HUES64 (cell line): ENCODE results near the gene IL1RAPL1.

ENCODE experiments used
- H3K27ac ChIP-seq: 2 replicates; pipeline ENCODE4 v1.7.0; 2013; ENCODE audit warnings: low read depth, low read length, inconsistent platforms
- H3K27me3 ChIP-seq: 2 replicates; pipeline ENCODE4 v1.6.1; 2013; ENCODE audit warnings: mild to moderate bottlenecking, low read length; ENCODE audit not compliant: insufficient read depth
- H3K36me3 ChIP-seq: 2 replicates; pipeline ENCODE4 v1.6.1; 2013; ENCODE audit warnings: mild to moderate bottlenecking, low read length; ENCODE audit not compliant: insufficient read depth
- H3K4me1 ChIP-seq: 2 replicates; pipeline ENCODE4 v1.6.1; 2013; ENCODE audit warnings: mild to moderate bottlenecking, low read length, moderate library complexity; ENCODE audit not compliant: insufficient read depth
- H3K4me3 ChIP-seq: 2 replicates; pipeline ENCODE4 v1.5.1; 2013; ENCODE audit warnings: mild to moderate bottlenecking, low read length, moderate library complexity
- H3K9ac ChIP-seq: 2 replicates; pipeline ENCODE4 v1.6.1; 2013; ENCODE audit warnings: mild to moderate bottlenecking, low read depth, low read length
- H3K9me3 ChIP-seq: 2 replicates; pipeline ENCODE4 v1.6.1; 2013; ENCODE audit warnings: low read depth, low read length; ENCODE audit not compliant: insufficient read depth
- WGBS: fragments of 150-250, 120-280 bp; methylation state at CpG from one replicate; pipeline ENCODE4 v1.1.7; 2013; ENCODE audit warnings: missing lambda C conversion rate; 5-methylcytosine and 5-hydroxymethylcytosine counted together

Gene IL1RAPL1

GRCh38 chrX:29506729-29507128 lies 919.5 kb downstream of the IL1RAPL1 start:
- Histone ChIP-seq H3K9me3 (no peaks in the 10 kb centered on the region), H3K4me1 (no peaks in the 10 kb centered on the region), H3K27ac (no peak overlapping the region), H3K9ac (no peak overlapping the region), H3K4me3 (no peak overlapping the region), H3K36me3 (no peaks in the 10 kb centered on the region), H3K27me3 (no peaks in the 10 kb centered on the region)
- WGBS = 100% methylated on average over 1 of the region's 1 CpG

- no peak overlapping the region for H3K4me3 ChIP-seq
Observed at GRCh38 chrX:29518100-29518499, 930.9 kb downstream of the IL1RAPL1 start.

GRCh38 chrX:29528281-29528680 lies 941.0 kb downstream of the IL1RAPL1 start:
- Histone ChIP-seq H3K4me3 (no peak overlapping the region), H3K27ac (no peak overlapping the region), H3K27me3 (no peaks in the 10 kb centered on the region), H3K9me3 (no peaks in the 10 kb centered on the region), H3K9ac (no peak overlapping the region), H3K36me3 (no peaks in the 10 kb centered on the region), H3K4me1 (no peaks in the 10 kb centered on the region)
- 95% methylated on average over 1 of the region's 1 CpG for WGBS

More at GRCh38 chrX:29518100-29518499, 930.9 kb downstream of the IL1RAPL1 start:
- no peaks in the 10 kb centered on the region for H3K9me3 ChIP-seq
- no peak overlapping the region for H3K27ac ChIP-seq
- H3K36me3 ChIP-seq = no peaks in the 10 kb centered on the region
- 95% methylated on average over 4 of the region's 4 CpGs for WGBS
- no peaks in the 10 kb centered on the region for H3K4me1 ChIP-seq
- no peaks in the 10 kb centered on the region for H3K27me3 ChIP-seq
- H3K9ac ChIP-seq = no peak overlapping the region

DNA sequence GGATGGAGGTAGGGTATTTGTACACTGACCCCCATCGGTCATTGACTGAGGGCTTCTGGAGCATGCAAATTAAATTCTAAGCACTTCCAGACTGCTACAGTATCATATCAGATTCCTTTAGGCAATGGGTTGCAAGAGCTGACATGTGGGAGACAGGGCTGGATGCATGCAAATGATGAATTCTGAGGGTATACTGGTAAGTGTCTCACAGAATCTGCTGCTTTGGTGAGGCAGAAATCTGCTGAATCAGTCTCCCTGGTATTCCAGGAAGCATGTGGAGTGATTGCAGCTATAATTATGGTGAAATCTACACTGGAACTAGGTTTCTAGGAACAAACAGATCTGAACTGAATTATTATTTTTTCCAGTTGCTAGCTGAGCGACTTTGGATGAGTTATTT lies 943.3 kb downstream of the IL1RAPL1 start:
- Histone ChIP-seq H3K4me1 (no peaks in the 10 kb centered on the region), H3K4me3 (no peak overlapping the region), H3K36me3 (no peaks in the 10 kb centered on the region), H3K27me3 (no peaks in the 10 kb centered on the region), H3K27ac (no peak overlapping the region), H3K9me3 (no peaks in the 10 kb centered on the region), H3K9ac (no peak overlapping the region)
- 100% methylated on average over 1 of the region's 2 CpGs for WGBS

- Histone ChIP-seq H3K4me1 (no peaks in the 10 kb centered on the region), H3K9ac (no peak overlapping the region), H3K9me3 (no peaks in the 10 kb centered on the region), H3K27me3 (no peaks in the 10 kb centered on the region), H3K36me3 (no peaks in the 10 kb centered on the region), H3K4me3 (no peak overlapping the region), H3K27ac (no peak overlapping the region)
- WGBS = 100% methylated on average over 4 of the region's 4 CpGs
Observed at GRCh38 chrX:29531336-29531735, 944.1 kb downstream of the IL1RAPL1 start.

GRCh38 chrX:29535212-29536162 lies 948.2 kb downstream of the IL1RAPL1 start:
- no peaks in the 10 kb centered on the region for H3K4me1 ChIP-seq
- H3K27me3 ChIP-seq = no peaks in the 10 kb centered on the region
- H3K9me3 ChIP-seq = no peaks in the 10 kb centered on the region
- no peak overlapping the region for H3K27ac ChIP-seq
- H3K4me3 ChIP-seq = no peak overlapping the region
- 78% methylated on average over 1 of the region's 1 CpG for WGBS
- H3K9ac ChIP-seq = no peak overlapping the region
- no peaks in the 10 kb centered on the region for H3K36me3 ChIP-seq

DNA sequence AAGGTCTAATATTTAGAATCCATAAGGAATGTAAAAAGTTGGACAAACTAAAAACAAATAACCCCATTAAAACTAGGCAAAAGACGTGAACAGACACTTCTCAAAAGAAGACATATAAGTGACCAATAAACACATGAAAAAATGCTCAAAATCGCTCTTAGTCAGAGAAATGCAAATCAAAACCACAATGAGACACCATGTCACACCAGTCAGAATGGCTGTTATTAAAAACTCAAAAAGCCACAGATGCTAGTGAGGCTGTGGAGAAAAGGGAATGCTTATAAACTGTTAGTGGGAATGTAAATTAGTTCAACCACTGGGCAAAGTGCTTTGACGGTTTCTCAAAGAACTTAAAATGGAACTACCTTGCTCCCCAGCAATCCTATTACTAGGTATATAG lies 953.8 kb downstream of the IL1RAPL1 start:
- Histone ChIP-seq H3K36me3 (no peaks in the 10 kb centered on the region), H3K4me1 (no peaks in the 10 kb centered on the region), H3K27ac (no peak overlapping the region), H3K9ac (no peak overlapping the region), H3K9me3 (no peaks in the 10 kb centered on the region), H3K27me3 (no peaks in the 10 kb centered on the region), H3K4me3 (no peak overlapping the region)
- WGBS = 97% methylated on average over 2 of the region's 3 CpGs

GRCh38 chrX:29542152-29542551 lies 954.9 kb downstream of the IL1RAPL1 start:
- Histone ChIP-seq H3K36me3 (no peaks in the 10 kb centered on the region), H3K9me3 (no peaks in the 10 kb centered on the region), H3K9ac (no peak overlapping the region), H3K27me3 (no peaks in the 10 kb centered on the region), H3K4me1 (no peaks in the 10 kb centered on the region), H3K27ac (no peak overlapping the region), H3K4me3 (no peak overlapping the region)
- 95% methylated on average over 1 of the region's 1 CpG for WGBS

DNA sequence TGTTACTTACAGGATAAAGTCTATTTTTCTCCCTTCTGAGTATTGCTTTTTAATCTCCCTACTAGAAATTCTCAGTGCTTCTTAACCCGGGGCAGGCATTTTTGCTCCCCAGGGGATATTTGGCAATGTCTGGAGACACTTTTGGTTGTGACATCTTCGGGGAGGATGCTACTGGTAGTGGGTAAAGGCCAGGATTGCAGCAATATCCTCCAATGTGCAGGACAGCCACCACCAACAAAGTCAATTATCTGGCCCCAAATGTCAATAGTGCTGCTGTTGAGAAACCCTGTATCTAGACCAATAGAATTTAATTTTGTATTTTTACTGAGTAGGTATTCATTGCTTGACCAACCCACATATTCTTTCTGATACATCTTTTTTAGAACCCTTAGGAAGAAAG lies 958.6 kb downstream of the IL1RAPL1 start:
- no peaks in the 10 kb centered on the region for H3K27me3 ChIP-seq
- no peaks in the 10 kb centered on the region for H3K36me3 ChIP-seq
- H3K4me1 ChIP-seq = no peaks in the 10 kb centered on the region; the same call in 1 of the 2 replicates
- no peaks in the 10 kb centered on the region for H3K9me3 ChIP-seq
- no peak overlapping the region for H3K9ac ChIP-seq
- no peak overlapping the region for H3K27ac ChIP-seq
- H3K4me3 ChIP-seq = no peak overlapping the region
- WGBS = 90% methylated on average over 1 of the region's 2 CpGs

- Histone ChIP-seq H3K9me3 (no peaks in the 10 kb centered on the region), H3K36me3 (no peaks in the 10 kb centered on the region), H3K9ac (no peak overlapping the region), H3K27me3 (no peaks in the 10 kb centered on the region), H3K4me3 (no peak overlapping the region), H3K27ac (no peak overlapping the region), H3K4me1 (no peaks in the 10 kb centered on the region; the same call in none of the 2 replicates)
- 84% methylated on average over 3 of the region's 4 CpGs for WGBS
Observed at GRCh38 chrX:29547877-29548276, 960.6 kb downstream of the IL1RAPL1 start.

DNA sequence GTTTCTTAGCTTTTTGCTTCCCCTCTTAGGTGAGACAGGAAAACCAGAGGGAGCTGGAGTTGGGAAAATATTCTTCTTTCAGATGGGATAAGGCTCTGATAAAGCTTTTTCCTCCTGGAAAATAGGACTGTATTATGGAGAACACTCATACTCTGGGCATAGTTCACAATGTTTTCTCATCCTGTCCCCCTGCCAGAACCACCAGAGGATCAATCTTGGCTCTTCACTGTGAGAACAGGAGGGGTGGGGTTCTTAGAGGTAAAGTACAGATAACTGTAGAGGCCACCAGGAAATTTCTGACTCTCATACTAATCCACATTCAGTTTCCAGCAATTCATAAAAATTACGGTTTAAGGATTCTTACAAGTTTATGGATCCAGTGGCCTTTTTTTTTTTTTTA lies 966.3 kb downstream of the IL1RAPL1 start:
- no peaks in the 10 kb centered on the region for H3K9me3 ChIP-seq
- H3K4me1 ChIP-seq = no peaks in the 10 kb centered on the region; the same call in 1 of the 2 replicates
- no peaks in the 10 kb centered on the region for H3K27me3 ChIP-seq
- no peak overlapping the region for H3K27ac ChIP-seq
- H3K4me3 ChIP-seq = no peak overlapping the region
- no peak overlapping the region for H3K9ac ChIP-seq
- H3K36me3 ChIP-seq = no peaks in the 10 kb centered on the region
- WGBS = 100% methylated on average over 1 of the region's 1 CpG
